H1 (cell line): ENCODE measurements around the gene NWD2. TPM values are rescaled to one million over a fixed set of nuclear protein-coding genes. Genes with fewer than 3 reads are reported as not detected.

Experiments used
- CTCF ChIA-PET: fragments of 300-600 bp; sonication (Branson Sonifier 250); formaldehyde crosslinking; loops from one replicate; lab custom pipeline; 2021; ENCODE audit not compliant: partially characterized antibody; lab: Charles Lee
- POLR2A ChIA-PET: fragments of 300-600 bp; sonication (Branson Sonifier 250); formaldehyde crosslinking; loops from one replicate; lab custom pipeline; 2021; ENCODE audit warnings: inconsistent platforms; ENCODE audit not compliant: partially characterized antibody; lab: Charles Lee
- DNase-seq, 2 experiments: peaks; one replicate each; pipeline versions ENCODE4 v3.0.0 to v3.0.0-alpha.2; 2010 to 2022; ENCODE audit warnings: low spot score in 2 of 2, low read depth in 1 of 2, mixed read lengths in 1 of 2
- FAIRE-seq: peaks from 2 replicates; lab custom pipeline; 2011; peaks lifted over from hg19 to GRCh38; lab: Jason Lieb, UNC
- H2AFZ ChIP-seq: 2 replicates; pipeline ENCODE4 v1.8.1; 2012; ENCODE audit warnings: low read length, inconsistent platforms
- H2AK5ac ChIP-seq: 2 replicates; pipeline ENCODE4 v1.6.1; 2013; ENCODE audit warnings: low read depth, low read length
- H2BK120ac ChIP-seq: replicated peaks from 2 replicates; pipeline ENCODE3; 2013; ENCODE audit warnings: low read depth, low read length, inconsistent platforms
- H2BK12ac ChIP-seq: 2 replicates; pipeline ENCODE4 v1.6.1; 2013; ENCODE audit warnings: low read depth, low read length
- H2BK15ac ChIP-seq: 2 replicates; pipeline ENCODE4 v1.6.1; 2013; ENCODE audit warnings: low read length
- H2BK20ac ChIP-seq: 2 replicates; pipeline ENCODE4 v1.6.1; 2013; ENCODE audit warnings: low read length
- H2BK5ac ChIP-seq: 2 replicates; pipeline ENCODE4 v1.6.1; 2013; ENCODE audit warnings: low read depth, low read length
- H3K14ac ChIP-seq: 2 replicates; pipeline ENCODE4 v1.6.1; 2013; ENCODE audit warnings: inconsistent platforms; ENCODE audit not compliant: insufficient read length
- H3K18ac ChIP-seq: 2 replicates; pipeline ENCODE4 v1.6.1; 2013; ENCODE audit warnings: low read length; ENCODE audit errors: extremely low read depth
- H3K23ac ChIP-seq: 2 replicates; pipeline ENCODE4 v1.6.1; 2013; ENCODE audit warnings: inconsistent platforms; ENCODE audit not compliant: insufficient read length
- H3K23me2 ChIP-seq: 2 replicates; pipeline ENCODE4 v1.6.1; 2013; ENCODE audit warnings: low read depth, low read length
- H3K27ac ChIP-seq: 2 replicates; pipeline ENCODE4 v1.6.1; 2011; ENCODE audit warnings: low read depth, low read length, inconsistent platforms
- H3K27me3 ChIP-seq, 4 experiments: replicated peaks in 1 of 4; 1 replicate in 1 of 4; 2 replicates in 3 of 4; pipeline versions ENCODE4 v1.6.1 to v1.8.1; 2011 to 2013; ENCODE audit warnings: low read length in 3 of 4, mild to moderate bottlenecking in 3 of 4, inconsistent platforms in 2 of 4, mixed read lengths in 2 of 4, moderate library complexity in 1 of 4; ENCODE audit not compliant: control insufficient read depth in 3 of 4, insufficient read depth in 3 of 4; ENCODE audit errors: extremely low read depth in 1 of 4
- H3K36me3 ChIP-seq, 4 experiments: 2 replicates each; pipeline versions ENCODE4 v1.6.1 to v1.8.1; 2011 to 2013; ENCODE audit warnings: mild to moderate bottlenecking in 4 of 4, low read length in 3 of 4, moderate library complexity in 2 of 4, control low read depth in 1 of 4, inconsistent platforms in 1 of 4; ENCODE audit not compliant: insufficient read depth in 4 of 4, control insufficient read depth in 2 of 4
- H3K4ac ChIP-seq: replicated peaks from 2 replicates; pipeline ENCODE3; 2013; ENCODE audit warnings: low read length, low read depth, mixed read lengths, inconsistent platforms; ENCODE audit not compliant: insufficient read length
- H3K4me1 ChIP-seq, 4 experiments: replicated peaks in 1 of 4; 1 replicate in 1 of 4; 2 replicates in 3 of 4; pipeline versions ENCODE4 v1.6.1 to v1.8.1; 2011 to 2013; ENCODE audit warnings: low read length in 3 of 4, inconsistent platforms in 2 of 4, mixed read lengths in 1 of 4; ENCODE audit not compliant: insufficient read depth in 4 of 4, control insufficient read depth in 3 of 4
- H3K4me2 ChIP-seq, 2 experiments: 2 replicates each; pipeline versions ENCODE4 v1.6.1 to v1.8.1; 2011 to 2013; ENCODE audit warnings: low read depth in 2 of 2, low read length in 2 of 2, control low read depth in 1 of 2, inconsistent platforms in 1 of 2, mild to moderate bottlenecking in 1 of 2; ENCODE audit not compliant: insufficient read depth in 1 of 2
- H3K4me3 ChIP-seq, 4 experiments: fragments of 200-600, 300-600 bp in 1 of 4; sonication (generic), shearing (Covaris generic), sonication (Bioruptor Twin) in 1 of 4; 2 replicates each; pipeline versions ENCODE4 v1.5.1 to v1.8.1; 2011 to 2016; ENCODE audit warnings: low read length in 4 of 4, low read depth in 3 of 4, control low read depth in 2 of 4, inconsistent platforms in 2 of 4, mild to moderate bottlenecking in 2 of 4, mixed read lengths in 1 of 4, moderate library complexity in 1 of 4; ENCODE audit not compliant: insufficient read depth in 2 of 4; ENCODE audit errors: extremely low read depth in 1 of 4
- H3K56ac ChIP-seq: replicated peaks from 2 replicates; pipeline ENCODE3; 2013; ENCODE audit warnings: low read depth, mild to moderate bottlenecking, mixed read lengths, low read length, inconsistent platforms; ENCODE audit not compliant: insufficient read length
- H3K79me1 ChIP-seq: 2 replicates; pipeline ENCODE4 v1.6.1; 2013; ENCODE audit warnings: low read depth, low read length, control low read depth
- H3K79me2 ChIP-seq, 2 experiments: 2 replicates each; pipeline versions ENCODE4 v1.6.1 to v1.8.1; 2012 to 2013; ENCODE audit warnings: low read length in 2 of 2, mild to moderate bottlenecking in 2 of 2, inconsistent platforms in 1 of 2; ENCODE audit not compliant: insufficient read depth in 2 of 2, control insufficient read depth in 1 of 2
- H3K9ac ChIP-seq, 4 experiments: replicated peaks in 1 of 4; 1 replicate in 1 of 4; 2 replicates in 3 of 4; pipeline versions ENCODE4 v1.6.1 to v1.8.1; 2011 to 2013; ENCODE audit warnings: low read depth in 3 of 4, low read length in 3 of 4, control low read depth in 2 of 4, mild to moderate bottlenecking in 2 of 4, moderate library complexity in 2 of 4, inconsistent platforms in 1 of 4; ENCODE audit errors: extremely low read depth in 1 of 4
- H3K9me3 ChIP-seq, 2 experiments: 2 replicates each; pipeline versions ENCODE4 v1.6.1 to v1.8.1; 2012 to 2013; ENCODE audit warnings: mild to moderate bottlenecking in 2 of 2, moderate library complexity in 2 of 2, control low read depth in 1 of 2, inconsistent platforms in 1 of 2, low read depth in 1 of 2, low read length in 1 of 2, mixed read lengths in 1 of 2; ENCODE audit not compliant: insufficient read depth in 2 of 2
- H4K20me1 ChIP-seq, 2 experiments: replicated peaks in 1 of 2; 2 replicates each; pipeline versions ENCODE3 to v1.8.1; 2011 to 2013; ENCODE audit warnings: inconsistent platforms in 2 of 2, low read length in 2 of 2, mild to moderate bottlenecking in 1 of 2; ENCODE audit not compliant: insufficient read depth in 2 of 2, control insufficient read depth in 1 of 2
- H4K5ac ChIP-seq: 2 replicates; pipeline ENCODE4 v1.6.1; 2013; ENCODE audit warnings: low read length, low read depth, mixed read lengths, inconsistent platforms; ENCODE audit not compliant: insufficient read length
- H4K8ac ChIP-seq: 2 replicates; pipeline ENCODE4 v1.8.0; 2013; ENCODE audit warnings: mild to moderate bottlenecking, moderate library complexity, low read length, inconsistent platforms; ENCODE audit not compliant: insufficient read depth; ENCODE audit errors: extremely low read depth
- H4K91ac ChIP-seq: replicated peaks from 2 replicates; pipeline ENCODE3; 2013; ENCODE audit warnings: low read length, mixed read lengths, inconsistent platforms; ENCODE audit not compliant: insufficient read length
- BRCA1 ChIP-seq: IDR thresholded peaks from 2 replicates; pipeline ENCODE4 v1.6.1; 2012; ENCODE audit warnings: low read depth, low read length, improper control_type of control experiment
- CBX5 ChIP-seq: fragments of 300-800, 300-1000 bp; sonication (generic); IDR thresholded peaks from 2 replicates; pipeline ENCODE4 v1.7.1; 2016; ENCODE audit warnings: antibody characterized with exemption, low read length, low read depth
- CHD2 ChIP-seq: IDR thresholded peaks from 2 replicates; pipeline ENCODE4 v1.6.1; 2012; ENCODE audit warnings: low read length, improper control_type of control experiment
- CTBP2 ChIP-seq: IDR thresholded peaks from 2 replicates; pipeline ENCODE4 v1.7.0; 2011; ENCODE audit warnings: borderline replicate concordance, mild to moderate bottlenecking, moderate library complexity, mixed read lengths, low read length; ENCODE audit not compliant: insufficient read depth, insufficient read length
- GTF2F1 ChIP-seq: IDR thresholded peaks from 2 replicates; pipeline ENCODE4 v1.6.1; 2012; ENCODE audit warnings: low read depth, low read length, improper control_type of control experiment, borderline replicate concordance
- JUN ChIP-seq: IDR thresholded peaks from 2 replicates; pipeline ENCODE4 v1.6.1; 2011; ENCODE audit warnings: low read depth, mild to moderate bottlenecking, improper control_type of control experiment, low read length
- KDM1A ChIP-seq: fragments of 200-600, 300-600 bp; sonication (generic); IDR thresholded peaks from 2 replicates; pipeline ENCODE4 v1.7.1; 2016; ENCODE audit warnings: mild to moderate bottlenecking, low read length, borderline replicate concordance
- KDM5A ChIP-seq: fragments of 200-600 bp; IDR thresholded peaks from 2 replicates; pipeline ENCODE4 v1.7.1; 2012; ENCODE audit warnings: mild to moderate bottlenecking, low read length, inconsistent platforms, mixed read lengths
- PHF8 ChIP-seq: fragments of 200-600 bp; sonication (generic); conservative IDR thresholded peaks from 2 replicates; pipeline ENCODE4 v1.7.1; 2012; ENCODE audit warnings: low read depth, mild to moderate bottlenecking, inconsistent platforms, low read length, moderate library complexity
- RFX5 ChIP-seq: IDR thresholded peaks from 2 replicates; pipeline ENCODE4 v1.6.1; 2011; ENCODE audit warnings: low read depth, low read length, improper control_type of control experiment, borderline replicate concordance
- RXRA ChIP-seq: IDR thresholded peaks from 2 replicates; pipeline ENCODE4 v1.6.1; 2011; ENCODE audit warnings: low read depth, mild to moderate bottlenecking, low read length, moderate library complexity; ENCODE audit not compliant: insufficient read depth
- SIX5 ChIP-seq: IDR thresholded peaks from 2 replicates; pipeline ENCODE4 v1.6.1; 2011; ENCODE audit warnings: mild to moderate bottlenecking, low read depth, low read length
- WGBS, 2 experiments: shearing (Covaris generic) in 1 of 2; methylation state at CpG; one replicate each; pipeline versions ENCODE4 v1.1.6 to v1.1.7; 2013 to 2015; ENCODE audit warnings: low lambda C conversion rate in 2 of 2, mixed read lengths in 2 of 2, inconsistent platforms in 1 of 2, low coverage in 1 of 2, missing lambda C conversion rate in 1 of 2; ENCODE audit not compliant: insufficient replicate concordance in 2 of 2, insufficient coverage in 1 of 2, insufficient read length in 1 of 2; ENCODE audit errors: extremely low coverage in 1 of 2, missing lambda C conversion rate in 1 of 2; 5-methylcytosine and 5-hydroxymethylcytosine counted together
- polyA plus RNA-seq, 7 experiments: library from polyadenylated mRNA; depleted of rRNA in 3 of 7; stranded (reverse) in 5 of 7; unstranded in 2 of 7; fragments of >200 nt in 5 of 7; fragments of 200-250 nt in 2 of 7; gene quantifications; 1 replicate in 5 of 7; 2 replicates in 1 of 7; 4 replicates in 1 of 7; pipeline versions ENCODE4 v1.2.1 to v1.2.3, GENCODE V29; 2011 to 2013; ENCODE audit warnings: missing spikeins in 2 of 7, mixed read lengths in 2 of 7
- total RNA-seq: library from RNA; stranded (reverse); fragmentation: NEBNext Ultra II Directional; extraction: Animal tissue kit (Norgen Biotek cat#: 25700); gene quantifications from 2 replicates; pipeline ENCODE4 v1.2.1, GENCODE V29; 2021

NWD2 gene
- total and polyA plus RNA-seq, 2 of the 8 experiments (the other 6 are each of a cell fraction or from before 2014, with no cell fraction given): under 0.01 TPM; not detected in 1

DNA sequence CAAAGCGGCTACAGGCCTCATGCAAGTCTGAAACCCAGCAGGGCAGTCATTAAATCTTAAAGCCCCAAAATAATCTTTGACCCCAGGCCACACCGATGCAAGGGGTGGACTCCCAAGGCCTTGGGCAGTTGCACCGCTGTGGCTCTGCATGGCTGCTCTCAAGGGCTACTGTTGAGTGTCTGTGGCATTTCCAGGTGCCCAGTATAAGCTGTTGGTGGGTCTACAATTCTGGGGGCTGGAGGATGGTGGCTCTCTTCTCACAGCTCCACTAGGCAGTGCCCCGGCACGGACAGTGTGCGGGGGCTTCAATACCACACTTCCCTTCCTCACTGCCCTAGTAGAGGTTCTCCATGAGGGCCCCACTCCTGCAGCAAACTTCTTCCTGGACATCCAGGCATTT, 60.1 kb downstream of the NWD2 start:
- Histone ChIP-seq H4K91ac (no peak overlapping the region), H3K79me2 (no peaks in the 10 kb centered on the region), H3K23me2 (no peaks in the 10 kb centered on the region), H2BK5ac (no peak overlapping the region), H3K36me3 (no peaks in the 10 kb centered on the region; a peak in 1 of 8 replicates), H3K4me2 (no peak overlapping the region), H4K8ac (no peak overlapping the region), H3K4ac (no peak overlapping the region), H4K20me1 (no peaks in the 10 kb centered on the region), H3K56ac (no peak overlapping the region), H3K27ac (no peak overlapping the region), H2BK120ac (no peak overlapping the region), H3K23ac (no peak overlapping the region), H2AFZ (no peak overlapping the region), H3K27me3 (no peaks in the 10 kb centered on the region), H3K4me1 (no peaks in the 10 kb centered on the region), H3K14ac (no peak overlapping the region), H4K5ac (no peak overlapping the region), H3K9ac (no peak overlapping the region), H3K18ac (no peak overlapping the region), H3K9me3 (peaks cover 10 to 14% of the 10 kb centered on the region in 2 experiments; a peak in 2 of 4 replicates), H3K79me1 (no peaks in the 10 kb centered on the region), H3K4me3 (no peak overlapping the region), H2BK15ac (no peak overlapping the region), H2BK20ac (no peak overlapping the region), H2AK5ac (no peak overlapping the region), H2BK12ac (no peak overlapping the region)
- TF ChIP-seq PHF8: no peak
- TF ChIP-seq CHD2: no peak
- TF ChIP-seq CBX5: no peak
- no peak for TF ChIP-seq CTBP2
- TF ChIP-seq SIX5: no peak
- TF ChIP-seq JUN: no peak
- no peak for TF ChIP-seq GTF2F1
- TF ChIP-seq KDM1A: no peak
- no peak for TF ChIP-seq BRCA1
- no peak for TF ChIP-seq RXRA
- no peak for TF ChIP-seq RFX5
- TF ChIP-seq KDM5A: no peak
- FAIRE-seq (no peak), DNase-seq (no peak)
- ChIA-PET CTCF (interaction anchor here (0.6 to 1.0 kb wide), 2 partner anchors 19 to 23 kb away, joined by 3 read pairs; no protein-coding TSS in a partner anchor), POLR2A (no interaction called here)
- WGBS, 2 experiments: 77% methylated on average over 6 of the region's 6 CpGs; no CpG with 5 or more reads in 1 of the 2 experiments
